Aorta (tissue), 5 donors: ENCODE measurements around the gene ULK4. TPM values are rescaled to one million over a fixed set of nuclear protein-coding genes. Genes with fewer than 3 reads are reported as not detected.

ENCODE experiments used
- ATAC-seq: fragments of 200-7000 bp; cut with Tn5 transposase; one replicate; pipeline ENCODE4 v1.9.1; 2022; ENCODE audit warnings: moderate library complexity; ENCODE audit not compliant: low FRiP score
- DNase-seq, 2 donors: peaks; one replicate each; pipeline ENCODE4 v3.0.0-alpha.2; 2020
- H3K27ac ChIP-seq, 2 donors: one replicate each; pipeline ENCODE4 v1.5.1; 2013; ENCODE audit warnings: low read length in 2 of 2, mild to moderate bottlenecking in 2 of 2, moderate library complexity in 2 of 2, control low read depth in 1 of 2, inconsistent platforms in 1 of 2, low read depth in 1 of 2
- H3K27me3 ChIP-seq, 2 donors: one replicate each; pipeline ENCODE4 v1.6.1; 2013; ENCODE audit warnings: control low read depth in 1 of 2, low read length in 1 of 2, mild to moderate bottlenecking in 1 of 2, moderate library complexity in 1 of 2; ENCODE audit not compliant: insufficient read depth in 2 of 2, control insufficient read depth in 1 of 2
- H3K36me3 ChIP-seq, 2 donors: one replicate each; pipeline ENCODE4 v1.6.1; 2013; ENCODE audit warnings: control low read depth in 1 of 2, low read length in 1 of 2, mild to moderate bottlenecking in 1 of 2; ENCODE audit not compliant: insufficient read depth in 2 of 2, control insufficient read depth in 1 of 2
- H3K4me1 ChIP-seq, 2 donors: one replicate each; pipeline ENCODE4 v1.6.1; 2013; ENCODE audit warnings: low read length in 2 of 2, control low read depth in 1 of 2, mild to moderate bottlenecking in 1 of 2, moderate library complexity in 1 of 2; ENCODE audit not compliant: insufficient read depth in 2 of 2, control insufficient read depth in 1 of 2
- H3K4me3 ChIP-seq, 2 donors: one replicate each; pipeline ENCODE4 v1.5.1; 2013; ENCODE audit warnings: low read length in 2 of 2, control low read depth in 1 of 2, mild to moderate bottlenecking in 1 of 2
- H3K9me3 ChIP-seq: one replicate; pipeline ENCODE4 v1.6.1; 2013; ENCODE audit warnings: mild to moderate bottlenecking, low read length; ENCODE audit not compliant: control insufficient read depth
- WGBS, 2 donors: extraction: QIAGEN DNeasy Blood & Tissue Kit; methylation state at CpG; one replicate each; pipeline ENCODE4 v1.1.7; 2013; 5-methylcytosine and 5-hydroxymethylcytosine counted together
- intact Hi-C, 2 donors: fragments of 100-400 bp; cut with DNase I; formaldehyde crosslinking; loops; one replicate each; pipeline versions ENCODE4 v1.14.2 to v1.15.0; 2022
- polyA plus RNA-seq, 2 donors: library from polyadenylated mRNA; stranded (reverse); fragments of 200-250 nt; gene quantifications; one replicate each; pipeline ENCODE4 v1.2.3, GENCODE V29; 2013
- total RNA-seq, 2 donors: library from RNA; stranded (reverse); fragmentation: NEBNext Ultra II Directional; extraction: Animal tissue kit (Norgen Biotek cat#: 25700); gene quantifications; one replicate each; pipeline ENCODE4 v1.2.1, GENCODE V29; 2021
- donor health status: healthy with polysubstance abuse.
- donor health status: Bipolar disorder and iron deficiency.
- donor health status: DM: no; HTN: no; CAD: no.
- donor health status: DM: no; HTN: no; CAD: no.
- donor health status: DM: yes; HTN: yes; CAD: no.

ULK4 gene
- total and polyA plus RNA-seq, 4 donors: 1.1 to 15.2 (median 7.5) TPM

DNA sequence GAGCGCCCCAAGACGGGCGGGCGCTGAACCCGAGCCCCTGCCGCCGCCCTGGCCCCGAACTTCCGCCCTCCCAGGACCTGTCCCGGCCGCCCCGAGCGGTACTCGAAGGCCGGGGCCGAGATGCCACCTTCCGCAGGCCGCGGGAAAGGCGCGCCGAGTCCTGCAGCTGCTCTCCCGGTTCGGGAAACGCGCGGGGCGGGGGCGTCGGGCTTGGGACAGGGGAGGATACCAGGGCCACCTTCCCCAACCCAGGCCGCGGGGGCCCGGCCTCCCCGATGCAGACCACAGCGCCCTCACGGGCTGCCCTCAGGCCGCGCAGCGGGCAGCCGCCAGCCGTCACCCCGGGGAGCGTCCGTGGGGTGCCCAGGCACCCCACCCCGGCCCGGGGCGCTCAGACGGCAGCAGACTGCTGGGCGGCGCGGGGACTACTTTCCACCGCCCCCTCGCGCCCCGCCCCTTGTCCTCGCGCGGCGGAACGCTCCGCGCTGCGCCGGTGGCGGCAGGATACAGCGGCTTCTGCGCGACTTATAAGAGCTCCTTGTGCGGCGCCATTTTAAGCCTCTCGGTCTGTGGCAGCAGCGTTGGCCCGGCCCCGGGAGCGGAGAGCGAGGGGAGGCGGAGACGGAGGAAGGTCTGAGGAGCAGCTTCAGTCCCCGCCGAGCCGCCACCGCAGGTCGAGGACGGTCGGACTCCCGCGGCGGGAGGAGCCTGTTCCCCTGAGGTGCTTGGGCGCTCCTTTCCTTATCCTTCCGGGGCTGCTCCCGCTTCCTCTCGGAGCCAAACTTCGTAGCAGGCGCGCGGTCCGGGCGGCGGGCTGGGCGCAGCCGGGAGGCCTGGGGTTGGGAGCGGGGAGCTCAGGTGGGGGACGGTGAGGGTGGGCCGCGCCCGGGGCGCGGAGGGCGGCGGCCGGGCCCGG, 762.7 kb downstream of the ULK4 start, which contains the start of gene CTNNB1:
Gene CTNNB1 (plus strand): TSS at position 556 of the 916 bp plus-strand sequence. CDS start 24,564 bp downstream, outside the sequence.
- H3K4me3 ChIP-seq: peak within 1 kb of the TSS; percentile 50 to 98
- intact Hi-C loops: loop anchor here in 1 of 2 donors (1.0 kb wide), 1 partner anchor 322 kb away; no protein-coding TSS in a partner anchor

GRCh38 chr3:41198526-41198925, 763.4 kb downstream of the ULK4 start:
- WGBS, 2 donors: 17 to 21% methylated on average over 15 to 20 of the region's 20 CpGs
- H3K36me3 ChIP-seq: no peaks in the 10 kb centered on the region
- peak overlapping the region; percentile 49 to 98 for H3K4me3 ChIP-seq
- DNase-seq (peak; percentile 60 to 84), ATAC-seq (no peak)
- no peaks in the 10 kb centered on the region for H3K9me3 ChIP-seq
- H3K4me1 ChIP-seq: peaks cover 1 to 3% of the 10 kb centered on the region in 2 donors
- H3K27me3 ChIP-seq: no peaks in the 10 kb centered on the region
- H3K27ac ChIP-seq: no peak overlapping the region
- intact Hi-C loops: no loop called here

More for the DNA sequence above, 762.7 kb downstream of the ULK4 start, which contains the start of gene CTNNB1:
- peaks cover 1 to 3% of the 10 kb centered on the region in 2 donors for H3K4me1 ChIP-seq
- no peaks in the 10 kb centered on the region for H3K9me3 ChIP-seq
- ATAC-seq (peak; percentile 96), DNase-seq (peak; percentile 95 to 97)
- no peaks in the 10 kb centered on the region for H3K27me3 ChIP-seq
- no peaks in the 10 kb centered on the region for H3K36me3 ChIP-seq
- 0 to 1% methylated on average over 73 to 112 of the region's 112 CpGs for WGBS, 2 donors
- peak within 1 kb of the TSS; percentile 62 to 72 for H3K27ac ChIP-seq

DNA sequence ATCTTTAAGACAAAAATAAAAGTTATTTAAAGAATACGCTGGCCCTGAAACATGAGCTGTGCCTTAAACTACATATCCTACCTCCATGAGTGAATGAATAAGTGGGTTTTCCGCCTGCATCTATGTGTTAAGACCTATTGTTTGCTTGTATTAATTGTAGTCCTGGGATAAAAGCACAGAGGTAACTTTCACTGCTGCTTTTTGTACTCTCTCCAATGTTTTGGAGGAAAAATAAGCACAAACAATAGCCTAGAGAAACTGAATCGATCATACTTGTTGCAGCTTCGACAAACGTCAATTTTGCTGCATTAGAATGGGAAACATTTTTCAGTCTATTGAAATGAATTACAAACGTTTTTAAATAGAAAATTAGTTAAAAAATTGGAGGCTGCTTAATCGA, 763.9 kb downstream of the ULK4 start:
- Histone ChIP-seq H3K27me3 (no peaks in the 10 kb centered on the region), H3K4me3 (no peak overlapping the region), H3K36me3 (no peaks in the 10 kb centered on the region), H3K4me1 (peaks cover 1 to 3% of the 10 kb centered on the region in 2 donors), H3K27ac (no peak overlapping the region), H3K9me3 (no peaks in the 10 kb centered on the region)
- ATAC-seq (no peak), DNase-seq (no peak)
- 85 to 88% methylated on average over 7 of the region's 7 CpGs for WGBS, 2 donors
- intact Hi-C loops: no loop called here

Other genes starting within 250 kb of the ULK4 start
- 10 to 100 TPM; 33.5 to 37.7 TPM for gene TRAK1, start 129.3 kb upstream of the ULK4 start, total RNA-seq
- 10 to 100 TPM; 15.7 to 16.3 TPM for gene TRAK1, start 129.3 kb upstream of the ULK4 start, polyA plus RNA-seq